ENCODE data around the gene TMEM203. TPM values are rescaled to one million over a fixed set of nuclear protein-coding genes. Genes with fewer than 3 reads are reported as not detected.

Gene TMEM203
- polyA plus RNA-seq, 1 donor from 2014 or later, result 61.1 TPM

DNA sequence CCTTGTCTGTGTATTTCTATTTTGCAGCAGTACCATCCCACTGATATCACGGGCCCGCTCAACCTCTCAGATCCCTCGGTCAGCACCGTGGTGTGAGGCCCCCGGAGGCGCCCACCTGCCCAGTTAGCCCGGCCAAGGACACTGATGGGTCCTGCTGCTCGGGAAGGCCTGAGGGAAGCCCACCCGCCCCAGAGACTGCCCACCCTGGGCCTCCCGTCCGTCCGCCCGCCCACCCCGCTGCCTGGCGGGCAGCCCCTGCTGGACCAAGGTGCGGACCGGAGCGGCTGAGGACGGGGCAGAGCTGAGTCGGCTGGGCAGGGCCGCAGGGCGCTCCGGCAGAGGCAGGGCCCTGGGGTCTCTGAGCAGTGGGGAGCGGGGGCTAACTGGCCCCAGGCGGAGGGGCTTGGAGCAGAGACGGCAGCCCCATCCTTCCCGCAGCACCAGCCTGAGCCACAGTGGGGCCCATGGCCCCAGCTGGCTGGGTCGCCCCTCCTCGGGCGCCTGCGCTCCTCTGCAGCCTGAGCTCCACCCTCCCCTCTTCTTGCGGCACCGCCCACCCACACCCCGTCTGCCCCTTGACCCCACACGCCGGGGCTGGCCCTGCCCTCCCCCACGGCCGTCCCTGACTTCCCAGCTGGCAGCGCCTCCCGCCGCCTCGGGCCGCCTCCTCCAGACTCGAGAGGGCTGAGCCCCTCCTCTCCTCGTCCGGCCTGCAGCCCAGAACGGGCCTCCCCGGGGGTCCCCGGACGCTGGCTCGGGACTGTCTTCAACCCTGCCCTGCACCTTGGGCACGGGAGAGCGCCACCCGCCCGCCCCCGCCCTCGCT is 37.5 kb downstream of the TMEM203 start:
- Histone ChIP-seq H3K4me3 (ENCODE audit: low read length) (peak overlapping the region; percentile 78), H3F3A (ENCODE audit: insufficient read depth, low read length, poor library complexity, severe bottlenecking) (no peaks in the 10 kb centered on the region), H3K79me2 (replicated peaks; ENCODE audit: insufficient read depth, low read length) (no peaks in the 10 kb centered on the region), H3K4me2 (ENCODE audit: low read length) (no peak overlapping the region), H2AFZ (ENCODE audit: low read depth, low read length) (no peak overlapping the region), H3K9ac (ENCODE audit: low read length) (peak overlapping the region; percentile 82), H3K27ac (ENCODE audit: low read length) (no peak overlapping the region), H3K9me3 (ENCODE audit: low read length) (no peaks in the 10 kb centered on the region), H4K20me1 (ENCODE audit: insufficient read depth) (no peaks in the 10 kb centered on the region), H3K27me3 (ENCODE audit: insufficient read depth, low read depth, low read length) (peaks cover 53% of the 10 kb centered on the region), H3K9me2 (ENCODE audit: insufficient read depth, low read length) (no peaks in the 10 kb centered on the region), H3K36me3 (ENCODE audit: insufficient read depth, low read length) (no peaks in the 10 kb centered on the region)
- TF ChIP-seq CTCF (IDR thresholded peaks at IDR 0.05; ENCODE audit: poor library complexity, severe bottlenecking) (no peak), EP300 (conservative IDR thresholded peaks at IDR 0.05; ENCODE audit: poor library complexity, severe bottlenecking) (no peak), TAF1 (IDR thresholded peaks at IDR 0.05; ENCODE audit: low read depth) (no peak), MXI1 (conservative IDR thresholded peaks at IDR 0.05; ENCODE audit: poor library complexity, severe bottlenecking) (no peak), RAD21 (conservative IDR thresholded peaks at IDR 0.05) (no peak), SMC3 (conservative IDR thresholded peaks at IDR 0.05; ENCODE audit: poor library complexity) (no peak), POLR2AphosphoS5 (IDR thresholded peaks at IDR 0.05) (no peak), EZH2 (IDR thresholded peaks at IDR 0.05; ENCODE audit: borderline replicate concordance, insufficient read depth, low read length, poor library complexity, severe bottlenecking) (no peak)
- TF ChIP-seq, protein P1, sequence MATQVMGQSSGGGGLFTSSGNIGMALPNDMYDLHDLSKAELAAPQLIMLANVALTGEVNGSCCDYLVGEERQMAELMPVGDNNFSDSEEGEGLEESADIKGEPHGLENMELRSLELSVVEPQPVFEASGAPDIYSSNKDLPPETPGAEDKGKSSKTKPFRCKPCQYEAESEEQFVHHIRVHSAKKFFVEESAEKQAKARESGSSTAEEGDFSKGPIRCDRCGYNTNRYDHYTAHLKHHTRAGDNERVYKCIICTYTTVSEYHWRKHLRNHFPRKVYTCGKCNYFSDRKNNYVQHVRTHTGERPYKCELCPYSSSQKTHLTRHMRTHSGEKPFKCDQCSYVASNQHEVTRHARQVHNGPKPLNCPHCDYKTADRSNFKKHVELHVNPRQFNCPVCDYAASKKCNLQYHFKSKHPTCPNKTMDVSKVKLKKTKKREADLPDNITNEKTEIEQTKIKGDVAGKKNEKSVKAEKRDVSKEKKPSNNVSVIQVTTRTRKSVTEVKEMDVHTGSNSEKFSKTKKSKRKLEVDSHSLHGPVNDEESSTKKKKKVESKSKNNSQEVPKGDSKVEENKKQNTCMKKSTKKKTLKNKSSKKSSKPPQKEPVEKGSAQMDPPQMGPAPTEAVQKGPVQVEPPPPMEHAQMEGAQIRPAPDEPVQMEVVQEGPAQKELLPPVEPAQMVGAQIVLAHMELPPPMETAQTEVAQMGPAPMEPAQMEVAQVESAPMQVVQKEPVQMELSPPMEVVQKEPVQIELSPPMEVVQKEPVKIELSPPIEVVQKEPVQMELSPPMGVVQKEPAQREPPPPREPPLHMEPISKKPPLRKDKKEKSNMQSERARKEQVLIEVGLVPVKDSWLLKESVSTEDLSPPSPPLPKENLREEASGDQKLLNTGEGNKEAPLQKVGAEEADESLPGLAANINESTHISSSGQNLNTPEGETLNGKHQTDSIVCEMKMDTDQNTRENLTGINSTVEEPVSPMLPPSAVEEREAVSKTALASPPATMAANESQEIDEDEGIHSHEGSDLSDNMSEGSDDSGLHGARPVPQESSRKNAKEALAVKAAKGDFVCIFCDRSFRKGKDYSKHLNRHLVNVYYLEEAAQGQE (IDR thresholded peaks at IDR 0.05; ENCODE audit: borderline replicate concordance), result no peak

DNA sequence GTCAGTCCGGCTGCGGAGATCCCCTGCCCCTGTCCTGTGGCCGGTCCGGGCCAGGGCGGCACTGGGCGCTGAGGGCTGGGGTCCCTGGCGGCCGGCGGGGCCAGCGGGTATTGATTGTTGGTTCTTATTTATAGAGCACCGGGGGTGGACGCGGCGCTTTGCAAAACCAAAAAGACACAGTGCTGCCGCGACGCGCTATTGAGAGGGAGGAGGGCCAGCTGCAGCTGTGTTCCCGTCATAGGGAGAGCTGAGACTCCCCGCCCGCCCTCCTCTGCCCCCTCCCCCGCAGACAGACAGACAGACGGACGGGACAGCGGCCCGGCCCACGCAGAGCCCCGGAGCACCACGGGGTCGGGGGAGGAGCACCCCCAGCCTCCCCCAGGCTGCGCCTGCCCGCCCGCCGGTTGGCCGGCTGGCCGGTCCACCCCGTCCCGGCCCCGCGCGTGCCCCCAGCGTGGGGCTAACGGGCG is 38.1 kb downstream of the TMEM203 start:
- no peaks in the 10 kb centered on the region for H3K79me2 ChIP-seq (replicated peaks; ENCODE audit: insufficient read depth, low read length)
- H3K27me3 ChIP-seq (ENCODE audit: insufficient read depth, low read depth, low read length), result peaks cover 59% of the 10 kb centered on the region
- H3K9me3 ChIP-seq (ENCODE audit: low read length), result no peaks in the 10 kb centered on the region
- H3K9me2 ChIP-seq (ENCODE audit: insufficient read depth, low read length), result no peaks in the 10 kb centered on the region
- peak overlapping the region; percentile 78 for H3K4me3 ChIP-seq (ENCODE audit: low read length)
- no peak overlapping the region for H3K27ac ChIP-seq (ENCODE audit: low read length)
- no peak for TF ChIP-seq EP300 (conservative IDR thresholded peaks at IDR 0.05; ENCODE audit: poor library complexity, severe bottlenecking)
- no peak for TF ChIP-seq POLR2AphosphoS5 (IDR thresholded peaks at IDR 0.05)
- no peak for TF ChIP-seq TAF1 (IDR thresholded peaks at IDR 0.05; ENCODE audit: low read depth)
- TF ChIP-seq, protein P1 (IDR thresholded peaks at IDR 0.05; ENCODE audit: borderline replicate concordance), result no peak
- no peak for TF ChIP-seq SMC3 (conservative IDR thresholded peaks at IDR 0.05; ENCODE audit: poor library complexity)
- no peak for TF ChIP-seq RAD21 (conservative IDR thresholded peaks at IDR 0.05)
- no peaks in the 10 kb centered on the region for H3K36me3 ChIP-seq (ENCODE audit: insufficient read depth, low read length)
- no peak overlapping the region for H3K9ac ChIP-seq (ENCODE audit: low read length)
- no peaks in the 10 kb centered on the region for H3F3A ChIP-seq (ENCODE audit: insufficient read depth, low read length, poor library complexity, severe bottlenecking)
- H2AFZ ChIP-seq (ENCODE audit: low read depth, low read length), result no peak overlapping the region
- no peaks in the 10 kb centered on the region for H4K20me1 ChIP-seq (ENCODE audit: insufficient read depth)
- no peak overlapping the region for H3K4me2 ChIP-seq (ENCODE audit: low read length)
